B cell (primary cell): ENCODE data around the gene ARHGAP30. TPM values are rescaled to one million over a fixed set of nuclear protein-coding genes. Genes with fewer than 3 reads are reported as not detected.

Source experiments
- ATAC-seq: fragments of 200-7000 bp; cut with Tn5 transposase; one replicate; pipeline ENCODE4 v1.10.0; 2021; ENCODE audit warnings: low read depth, mild to moderate bottlenecking, moderate number of reproducible peaks, moderate library complexity
- CTCF ChIA-PET: fragments of 350-600 bp; sonication (Branson Sonifier 250); formaldehyde crosslinking; loops from one replicate; lab custom pipeline; 2021; ENCODE audit warnings: antibody characterized with exemption, inconsistent platforms; lab: Charles Lee
- POLR2A ChIA-PET: fragments of 350-600 bp; sonication (Branson Sonifier 250); formaldehyde crosslinking; loops from one replicate; lab custom pipeline; 2021; ENCODE audit warnings: antibody characterized with exemption; lab: Charles Lee
- DNase-seq: peaks from one replicate; pipeline ENCODE4 v3.0.0; 2013
- H2AFZ ChIP-seq: 2 replicates; pipeline ENCODE4 v1.6.1; 2012; ENCODE audit warnings: mild to moderate bottlenecking, low read depth, low read length; ENCODE audit not compliant: insufficient read depth, poor library complexity, severe bottlenecking
- H3K27ac ChIP-seq, 2 donors: 1 replicate in 1 of 2; 2 replicates in 1 of 2; pipeline ENCODE4 v1.5.1; 2012 to 2013; ENCODE audit warnings: low read length in 2 of 2, mild to moderate bottlenecking in 2 of 2, moderate library complexity in 1 of 2
- H3K27me3 ChIP-seq, 4 experiments: fragments of 200-600 bp in 1 of 4; sonication (generic) in 1 of 4; replicated peaks in 1 of 4; 1 replicate in 2 of 4; 2 replicates in 2 of 4; pipeline versions ENCODE4 v1.6.1 to v1.7.0; 2013 to 2016; ENCODE audit warnings: low read length in 3 of 4, mild to moderate bottlenecking in 2 of 4, mixed read lengths in 1 of 4, moderate library complexity in 1 of 4; ENCODE audit not compliant: insufficient read depth in 4 of 4, control insufficient read depth in 3 of 4; ENCODE audit errors: control extremely low read depth in 1 of 4
- H3K36me3 ChIP-seq, 2 experiments: replicated peaks in 1 of 2; 1 replicate in 1 of 2; 2 replicates in 1 of 2; pipeline versions ENCODE4 v1.6.1 to v1.7.1; 2013; ENCODE audit warnings: low read length in 1 of 2; ENCODE audit not compliant: insufficient read depth in 2 of 2, control insufficient read depth in 1 of 2; ENCODE audit errors: control extremely low read depth in 1 of 2, extremely low read depth in 1 of 2
- H3K4me1 ChIP-seq, 2 donors: fragments of 200-600 bp in 1 of 2; sonication (generic) in 1 of 2; 1 replicate in 1 of 2; 2 replicates in 1 of 2; pipeline versions ENCODE4 v1.5.1 to v1.6.1; 2013 to 2017; ENCODE audit warnings: low read length in 2 of 2; ENCODE audit not compliant: control insufficient read depth in 2 of 2, insufficient read depth in 2 of 2
- H3K4me2 ChIP-seq: replicated peaks from 2 replicates; pipeline ENCODE3; 2012; ENCODE audit warnings: mild to moderate bottlenecking, low read depth, low read length; ENCODE audit not compliant: poor library complexity, severe bottlenecking
- H3K4me3 ChIP-seq, 5 experiments: fragments of 200-600 bp in 1 of 5; sonication (generic) in 1 of 5; 1 replicate in 3 of 5; 2 replicates in 2 of 5; pipeline versions ENCODE4 v1.5.1 to v1.7.0; 2011 to 2016; ENCODE audit warnings: low read length in 4 of 5, mild to moderate bottlenecking in 4 of 5, low read depth in 2 of 5, control low read depth in 1 of 5, moderate library complexity in 1 of 5; ENCODE audit not compliant: insufficient read depth in 1 of 5; ENCODE audit errors: control extremely low read depth in 1 of 5, extremely low read depth in 1 of 5
- H3K79me2 ChIP-seq: fragments of 200-600 bp; sonication (generic); one replicate; pipeline ENCODE4 v1.6.0; 2016; ENCODE audit warnings: low read length; ENCODE audit not compliant: control insufficient read depth, insufficient read depth
- H3K9ac ChIP-seq: fragments of 200-600 bp; sonication (generic); 2 replicates; pipeline ENCODE4 v1.6.1; 2017; ENCODE audit warnings: mild to moderate bottlenecking, low read length, moderate library complexity
- H3K9me3 ChIP-seq, 3 donors: one replicate each; pipeline versions ENCODE4 v1.6.1 to v1.7.1; 2013; ENCODE audit warnings: low read length in 2 of 3; ENCODE audit not compliant: control insufficient read depth in 2 of 3, insufficient read depth in 1 of 3; ENCODE audit errors: control extremely low read depth in 1 of 3
- H4K20me1 ChIP-seq: 2 replicates; pipeline ENCODE4 v1.6.0; 2012; ENCODE audit warnings: mild to moderate bottlenecking, low read length; ENCODE audit not compliant: insufficient read depth, control insufficient read depth, poor library complexity, severe bottlenecking
- H3K27ac Mint-ChIP-seq: one replicate; pipeline ENCODE4 v1.8.0; 2021; ENCODE audit warnings: mixed read lengths
- H3K27me3 Mint-ChIP-seq: one replicate; pipeline ENCODE4 v1.8.0; 2021; ENCODE audit warnings: mixed read lengths
- H3K4me1 Mint-ChIP-seq: one replicate; pipeline ENCODE4 v1.8.0; 2021; ENCODE audit warnings: mixed read lengths
- H3K4me3 Mint-ChIP-seq: one replicate; pipeline ENCODE4 v1.8.0; 2021; ENCODE audit warnings: mixed read lengths
- H3K9me3 Mint-ChIP-seq: one replicate; pipeline ENCODE4 v1.8.0; 2022; ENCODE audit warnings: mixed read lengths; ENCODE audit not compliant: insufficient read depth
- CTCF ChIP-seq: fragments of 200-600 bp; IDR thresholded peaks from one replicate; pipeline ENCODE4 v1.8.0; 2022; ENCODE audit warnings: antibody characterized with exemption, mild to moderate bottlenecking
- EZH2 ChIP-seq: IDR thresholded peaks from 2 replicates; pipeline ENCODE4 v1.6.1; 2012; ENCODE audit warnings: borderline replicate concordance, low read depth, mild to moderate bottlenecking, moderate library complexity, low read length; ENCODE audit not compliant: insufficient read depth, poor library complexity, severe bottlenecking
- WGBS: methylation state at CpG from one replicate; pipeline ENCODE4 v1.1.5; 2013; ENCODE audit warnings: missing lambda C conversion rate; ENCODE audit not compliant: insufficient coverage; 5-methylcytosine and 5-hydroxymethylcytosine counted together
- intact Hi-C: fragments of 100-400 bp; cut with micrococcal nuclease; formaldehyde crosslinking; loops from one replicate; pipeline ENCODE4 v1.10.0; 2022
- polyA plus RNA-seq: library from polyadenylated mRNA; depleted of rRNA; stranded (reverse); fragments of >200 nt; gene quantifications from 2 replicates; pipeline ENCODE4 v1.2.3, GENCODE V29; 2012
- total RNA-seq, 2 donors: library from RNA; stranded (reverse); fragments of 120-200 nt in 1 of 2; gene quantifications; 1 replicate in 1 of 2; 2 replicates in 1 of 2; pipeline versions ENCODE4 v1.2.3 to v1.2.4, GENCODE V29; 2013 to 2022

ARHGAP30 gene
- total and polyA plus RNA-seq, 2 donors (not counting 1 experiment from before 2014, with no cell fraction given): 122 to 146 TPM

- CTCF ChIA-PET: no interaction called here
- Mint-ChIP-seq H3K9me3 (no peaks in the 10 kb centered on the region), H3K4me3 (no peak overlapping the region), H3K4me1 (no peaks in the 10 kb centered on the region), H3K27me3 (peaks cover 3% of the 10 kb centered on the region), H3K27ac (no peak overlapping the region)
- POLR2A ChIA-PET: no interaction called here
- Histone ChIP-seq H3K9ac (no peak overlapping the region), H3K4me1 (no peaks in the 10 kb centered on the region), H3K36me3 (no peaks in the 10 kb centered on the region), H3K9me3 (no peaks in the 10 kb centered on the region), H3K4me2 (no peak overlapping the region), H3K79me2 (no peaks in the 10 kb centered on the region), H3K27ac (no peak overlapping the region), H3K27me3 (no peaks in the 10 kb centered on the region), H3K4me3 (no peak overlapping the region), H2AFZ (no peak overlapping the region), H4K20me1 (no peaks in the 10 kb centered on the region)
- 100% methylated on average over 3 of the region's 5 CpGs for WGBS
- no peak for DNase-seq
- TF ChIP-seq CTCF (no peak), EZH2 (no peak)
- intact Hi-C loops: loop anchor here (10.0 kb wide), 1 partner anchor 295 kb away; no protein-coding TSS in a partner anchor
- ATAC-seq: no peak
These were observed 20.2 kb upstream of the ARHGAP30 start for GRCh38 chr1:161089938-161090337.

DNA sequence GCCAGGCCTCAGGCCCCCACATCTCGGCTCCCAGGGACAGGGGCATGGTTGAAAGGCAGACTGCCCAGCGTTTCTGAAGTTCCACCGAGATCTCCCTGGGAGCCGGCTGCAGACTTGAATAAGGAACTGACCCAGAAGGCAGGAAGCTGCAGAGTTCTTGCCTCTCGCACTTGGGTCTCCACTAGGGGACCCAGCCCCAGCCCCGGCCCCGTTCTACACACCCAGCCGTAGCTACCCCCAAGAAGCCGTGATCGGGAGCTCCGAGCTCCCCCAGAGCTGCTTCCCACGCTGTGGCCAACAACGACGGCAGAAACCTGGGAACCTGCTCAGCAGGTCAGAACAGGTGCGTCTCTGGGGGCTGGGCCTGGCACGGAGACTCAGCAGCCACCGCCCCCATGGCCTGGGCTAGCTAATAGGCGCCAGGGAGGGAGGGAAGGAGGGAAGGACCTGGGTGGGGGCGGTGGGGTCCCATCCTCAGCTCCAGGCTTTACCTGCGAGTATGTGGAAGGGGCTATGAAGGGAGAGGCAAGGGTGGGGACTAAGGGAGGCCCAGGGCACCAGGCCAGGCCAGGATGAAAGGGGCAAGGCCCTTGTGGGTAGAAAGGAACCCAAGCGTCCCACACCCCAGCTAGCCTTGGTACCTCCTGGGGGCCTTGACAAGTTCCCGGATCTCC lies 19.7 kb upstream of the ARHGAP30 start, which contains the start of gene NECTIN4:
Gene NECTIN4 (minus strand): TSS at position 308 of the 674 bp plus-strand sequence. CDS start 262 bp downstream, at position 46.
- no peaks in the 10 kb centered on the region for H3K4me1 ChIP-seq
- H3K4me3 ChIP-seq: no peak within 1 kb of the TSS
- WGBS: 84% methylated on average over 22 of the region's 22 CpGs
- no peaks in the 10 kb centered on the region for H3K36me3 ChIP-seq
- ATAC-seq (no peak), DNase-seq (no peak)
- ChIA-PET CTCF (interaction anchor here (0.8 to 1.2 kb wide), 2 partner anchors 23 to 92 kb away, joined by 3 to 4 read pairs; no protein-coding TSS in a partner anchor), POLR2A (interaction anchor here (0.6 kb wide), 1 partner anchor 49 kb away, joined by 8 read pairs; no protein-coding TSS in a partner anchor)
- H3K27ac ChIP-seq: no peak within 1 kb of the TSS
- H3K4me2 ChIP-seq: no peak within 1 kb of the TSS
- TF ChIP-seq EZH2 (no peak), CTCF (no peak)
- Mint-ChIP-seq H3K4me3 (no peak within 1 kb of the TSS), H3K27ac (no peak within 1 kb of the TSS), H3K27me3 (peaks cover 3% of the 10 kb centered on the region), H3K4me1 (no peaks in the 10 kb centered on the region), H3K9me3 (no peaks in the 10 kb centered on the region)
- no peaks in the 10 kb centered on the region for H3K27me3 ChIP-seq
- no peak within 1 kb of the TSS for H2AFZ ChIP-seq
- no peaks in the 10 kb centered on the region for H3K9me3 ChIP-seq
- H4K20me1 ChIP-seq: no peaks in the 10 kb centered on the region
- intact Hi-C loops: no loop called here
- no peaks in the 10 kb centered on the region for H3K79me2 ChIP-seq
- H3K9ac ChIP-seq: no peak within 1 kb of the TSS
